ENCODE results near the gene SNRPE.

DNA sequence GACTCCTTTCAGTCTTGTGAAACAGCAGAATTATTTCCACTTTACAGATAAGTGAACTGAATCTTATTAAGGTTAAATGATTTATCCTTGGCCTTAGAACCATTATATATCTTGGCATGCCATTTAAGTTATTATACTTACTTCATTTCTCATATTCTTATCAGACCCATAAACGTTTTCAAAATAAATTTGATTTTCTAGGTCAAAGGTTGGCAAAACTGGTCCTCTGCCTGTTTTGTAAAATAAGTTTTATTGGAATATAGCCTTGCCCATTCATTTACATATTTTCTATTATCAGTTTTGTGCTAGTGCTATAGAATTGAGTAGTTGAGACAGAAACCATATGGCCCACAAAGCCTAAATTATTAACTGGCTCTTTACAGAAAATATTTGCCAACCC, 32.9 kb upstream of the SNRPE start:
- TF ChIP-seq TCF7L2 (IDR thresholded peaks at IDR 0.05; ENCODE audit: low read depth, low read length) (no peak), POLR2AphosphoS5 (IDR thresholded peaks at IDR 0.05; ENCODE audit: low read depth, low read length) (no peak)

Measured in Panc1 (cell line).